C4-2B (cell line): ENCODE results near the gene FBLN5.

Source experiments
- CTCF ChIP-seq: fragments of 450-650 bp; conservative IDR thresholded peaks from 2 replicates; pipeline ENCODE4 v1.5.1; 2017; ENCODE audit warnings: mild to moderate bottlenecking
- ZFX ChIP-seq: fragments of 450-650 bp; IDR thresholded peaks from 2 replicates; pipeline ENCODE4 v1.6.1; 2017

- no peak for TF ChIP-seq ZFX
- TF ChIP-seq CTCF = no peak
Measured at GRCh38 chr14:91890291-91890749, 57.2 kb downstream of the FBLN5 start.
